Mucosa of rectum (tissue), 2 donors: ENCODE data around the gene FUNDC2.

ENCODE experiments used
- H3K27ac ChIP-seq, 2 donors: one replicate each; pipeline ENCODE4 v1.7.0; 2013; ENCODE audit warnings: inconsistent platforms in 2 of 2, low read depth in 2 of 2, low read length in 2 of 2
- H3K27me3 ChIP-seq, 2 donors: one replicate each; pipeline ENCODE4 v1.7.0; 2013; ENCODE audit warnings: low read length in 2 of 2; ENCODE audit not compliant: control insufficient read depth in 2 of 2, insufficient read depth in 2 of 2
- H3K36me3 ChIP-seq, 2 donors: one replicate each; pipeline ENCODE4 v1.7.0; 2013; ENCODE audit warnings: low read length in 2 of 2; ENCODE audit not compliant: control insufficient read depth in 2 of 2, insufficient read depth in 2 of 2
- H3K4me1 ChIP-seq, 2 donors: one replicate each; pipeline ENCODE4 v1.7.0; 2013; ENCODE audit warnings: low read length in 2 of 2, mild to moderate bottlenecking in 1 of 2; ENCODE audit not compliant: control insufficient read depth in 2 of 2, insufficient read depth in 2 of 2
- H3K4me3 ChIP-seq, 2 donors: one replicate each; pipeline ENCODE4 v1.7.0; 2013; ENCODE audit warnings: low read length in 2 of 2
- H3K9ac ChIP-seq, 2 donors: one replicate each; pipeline ENCODE4 v1.7.0; 2013; ENCODE audit warnings: low read length in 2 of 2, low read depth in 1 of 2, mild to moderate bottlenecking in 1 of 2
- H3K9me3 ChIP-seq, 2 donors: one replicate each; pipeline ENCODE4 v1.7.0; 2013; ENCODE audit warnings: low read length in 2 of 2; ENCODE audit not compliant: control insufficient read depth in 2 of 2
- donor health status: healthy.
- donor health status: Normal muscosa, but diverticular disease.

FUNDC2 gene, protein sequence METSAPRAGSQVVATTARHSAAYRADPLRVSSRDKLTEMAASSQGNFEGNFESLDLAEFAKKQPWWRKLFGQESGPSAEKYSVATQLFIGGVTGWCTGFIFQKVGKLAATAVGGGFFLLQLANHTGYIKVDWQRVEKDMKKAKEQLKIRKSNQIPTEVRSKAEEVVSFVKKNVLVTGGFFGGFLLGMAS

DNA sequence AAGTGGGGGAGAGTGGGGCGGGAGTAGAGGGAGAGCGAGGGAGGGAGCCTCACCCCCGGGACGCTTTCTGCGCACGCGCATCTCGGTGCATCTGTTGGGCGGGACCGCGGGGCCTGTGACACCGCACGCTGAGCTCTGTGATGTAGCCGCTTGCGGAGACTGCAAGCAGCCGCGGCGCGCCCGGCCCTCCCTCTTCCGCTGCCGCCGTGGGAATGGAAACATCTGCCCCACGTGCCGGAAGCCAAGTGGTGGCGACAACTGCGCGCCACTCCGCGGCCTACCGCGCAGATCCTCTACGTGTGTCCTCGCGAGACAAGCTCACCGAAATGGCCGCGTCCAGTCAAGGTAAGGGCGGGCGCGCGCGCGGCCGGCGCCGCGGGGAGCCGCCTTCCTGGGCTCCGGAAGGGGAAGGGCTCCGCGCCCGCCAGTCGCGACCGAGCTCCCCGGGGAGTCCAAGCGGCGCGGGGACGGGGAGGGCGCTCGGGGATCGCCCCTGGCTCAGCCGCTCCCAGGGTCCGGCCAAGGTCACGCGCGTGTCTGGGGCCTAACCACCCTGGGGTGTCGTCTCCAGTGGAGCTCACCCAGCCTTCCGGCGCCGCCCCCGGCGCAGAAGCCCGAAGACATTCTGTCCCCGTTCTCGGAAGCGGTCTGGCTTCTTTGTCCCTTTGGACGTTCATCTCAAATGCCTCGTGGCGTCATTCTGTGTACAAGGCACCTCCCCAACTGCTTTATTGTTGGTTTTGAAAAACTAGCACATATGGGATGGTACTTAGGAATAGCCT, at the start of gene FUNDC2:
TSS of gene FUNDC2 (plus strand) at position 118 of the 782 bp plus-strand sequence. CDS start at position 213, 95 bp downstream.
- Histone ChIP-seq H3K36me3 (no peaks in the 10 kb centered on the region), H3K27ac (peak within 1 kb of the TSS; percentile 88 to 91), H3K27me3 (no peaks in the 10 kb centered on the region), H3K4me3 (peak within 1 kb of the TSS; percentile 69 to 71), H3K4me1 (peaks cover 0 to 6% of the 10 kb centered on the region in 2 donors), H3K9ac (peak within 1 kb of the TSS; percentile 38 to 72), H3K9me3 (no peaks in the 10 kb centered on the region)

DNA sequence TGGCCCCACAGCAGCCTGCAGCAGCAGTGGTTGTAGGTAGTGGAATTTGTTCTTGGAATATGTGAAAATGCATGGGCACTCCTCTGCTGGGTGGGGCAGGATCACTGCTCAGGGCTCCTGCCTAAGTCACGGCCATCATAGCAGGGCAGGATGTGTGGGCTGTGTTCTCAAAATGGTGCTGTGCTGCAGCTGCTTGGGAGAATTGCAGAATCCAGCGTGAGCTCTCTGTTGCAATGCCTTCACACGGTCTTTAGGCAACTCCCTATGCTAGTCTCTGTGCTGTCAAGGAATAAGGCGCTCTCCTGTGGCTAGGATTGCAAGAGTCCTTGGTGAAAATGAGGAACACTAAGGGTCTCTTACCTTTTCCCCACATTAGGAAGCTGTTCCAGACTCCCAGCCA, 47.0 kb upstream of the FUNDC2 start:
- Histone ChIP-seq H3K36me3 (no peaks in the 10 kb centered on the region), H3K4me3 (no peak overlapping the region), H3K9me3 (no peaks in the 10 kb centered on the region), H3K9ac (no peak overlapping the region), H3K27ac (no peak overlapping the region), H3K4me1 (no peaks in the 10 kb centered on the region), H3K27me3 (no peaks in the 10 kb centered on the region)

DNA sequence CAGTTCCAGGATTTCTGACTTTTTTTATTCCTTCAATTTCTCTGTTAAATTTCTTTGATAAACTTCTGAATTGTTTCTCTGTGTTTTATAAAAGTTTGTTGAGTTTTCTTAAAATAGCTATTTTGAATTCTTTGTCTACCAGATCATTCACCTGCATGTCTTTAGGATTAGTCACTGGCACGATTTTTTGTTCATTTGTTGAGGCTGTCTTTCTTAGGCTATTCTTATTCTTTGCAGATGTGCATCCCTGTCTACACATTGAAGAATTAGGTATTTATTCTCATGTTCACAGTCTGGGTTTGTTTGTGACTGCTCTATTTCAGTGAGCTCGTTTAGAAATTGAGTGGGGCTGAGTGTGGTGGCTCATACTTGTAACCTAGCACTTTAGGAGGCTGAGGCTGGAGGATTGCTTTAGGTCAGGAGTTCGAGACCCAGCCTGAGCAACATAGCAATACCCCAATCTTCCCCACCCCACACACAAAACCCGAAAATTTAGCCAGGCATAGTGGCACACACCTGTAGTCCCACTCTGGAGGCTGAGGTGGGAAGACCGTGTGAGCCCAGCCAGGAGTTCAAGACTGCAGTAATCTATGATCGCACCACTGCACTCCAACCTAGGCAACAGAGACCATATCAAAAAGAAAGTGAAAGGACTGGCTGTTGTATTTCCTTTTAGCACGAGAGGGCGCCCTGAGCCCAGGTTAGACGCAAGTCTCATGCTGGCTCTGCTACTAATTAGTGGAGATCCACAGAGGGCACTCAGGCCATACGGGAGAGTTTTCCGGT, 46.1 kb upstream of the FUNDC2 start:
- Histone ChIP-seq H3K27ac (no peak overlapping the region), H3K4me3 (peak overlapping the region; percentile 65 to 82), H3K4me1 (no peaks in the 10 kb centered on the region), H3K27me3 (no peaks in the 10 kb centered on the region), H3K9ac (peak overlapping the region in 1 of 2 donors; percentile 65), H3K9me3 (no peaks in the 10 kb centered on the region), H3K36me3 (no peaks in the 10 kb centered on the region)

DNA sequence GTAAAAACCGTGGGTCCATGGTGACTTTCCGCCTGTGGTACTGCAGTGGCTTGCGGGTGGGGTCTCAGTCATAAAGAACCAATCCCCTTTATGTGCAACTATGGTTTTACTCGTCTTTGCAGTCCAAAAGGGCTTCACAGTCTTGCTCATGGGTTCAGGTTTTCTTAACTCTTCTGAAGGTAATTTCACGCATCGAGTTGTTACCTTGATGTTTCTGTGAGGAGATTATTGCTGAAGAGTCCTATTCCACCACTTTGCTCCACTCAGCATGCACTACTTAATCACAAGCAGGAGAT, 45.6 kb upstream of the FUNDC2 start:
- H3K36me3 ChIP-seq = no peaks in the 10 kb centered on the region
- H3K27me3 ChIP-seq = no peaks in the 10 kb centered on the region
- no peaks in the 10 kb centered on the region for H3K4me1 ChIP-seq
- no peaks in the 10 kb centered on the region for H3K9me3 ChIP-seq
- H3K4me3 ChIP-seq = peak overlapping the region; percentile 65 to 82
- H3K27ac ChIP-seq = no peak overlapping the region
- peak overlapping the region in 1 of 2 donors; percentile 16 for H3K9ac ChIP-seq

DNA sequence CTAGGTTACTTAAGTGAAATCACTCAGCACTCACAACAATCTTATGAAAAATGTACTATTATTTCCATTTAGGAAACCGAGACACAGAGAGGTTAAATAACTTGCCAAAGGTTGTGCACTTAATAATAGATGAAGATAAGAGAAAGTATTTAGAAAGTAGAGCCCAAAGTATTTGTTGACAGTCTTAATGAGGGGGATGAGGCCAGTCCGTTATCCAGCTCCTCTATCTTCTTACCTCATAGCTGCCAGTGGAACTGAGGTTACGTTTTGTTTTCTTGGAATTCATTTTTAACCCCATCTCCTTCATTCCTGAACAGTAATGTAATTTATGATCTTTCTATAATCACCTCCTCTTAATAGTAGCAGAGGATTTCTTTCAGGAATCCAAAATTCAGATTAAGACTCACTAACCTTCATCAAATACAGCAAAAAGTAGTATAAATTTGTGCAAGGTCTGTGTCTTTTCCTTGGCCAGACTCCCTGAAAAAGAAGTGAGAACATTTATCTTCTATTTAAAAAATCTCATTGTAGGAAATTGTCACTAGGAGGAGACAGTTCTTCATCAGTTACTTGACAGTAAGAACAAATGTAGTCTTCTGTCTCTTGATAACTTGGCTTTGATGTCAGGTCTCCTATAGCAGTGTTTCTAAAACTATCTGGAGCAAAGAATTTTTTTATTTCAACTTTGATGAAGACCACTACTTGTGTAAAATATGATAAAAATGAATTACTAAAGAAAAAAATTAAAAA, 39.6 kb upstream of the FUNDC2 start:
- Histone ChIP-seq H3K9me3 (no peaks in the 10 kb centered on the region), H3K27ac (no peak overlapping the region), H3K27me3 (no peaks in the 10 kb centered on the region), H3K4me3 (no peak overlapping the region), H3K4me1 (no peaks in the 10 kb centered on the region), H3K9ac (no peak overlapping the region), H3K36me3 (no peaks in the 10 kb centered on the region)

DNA sequence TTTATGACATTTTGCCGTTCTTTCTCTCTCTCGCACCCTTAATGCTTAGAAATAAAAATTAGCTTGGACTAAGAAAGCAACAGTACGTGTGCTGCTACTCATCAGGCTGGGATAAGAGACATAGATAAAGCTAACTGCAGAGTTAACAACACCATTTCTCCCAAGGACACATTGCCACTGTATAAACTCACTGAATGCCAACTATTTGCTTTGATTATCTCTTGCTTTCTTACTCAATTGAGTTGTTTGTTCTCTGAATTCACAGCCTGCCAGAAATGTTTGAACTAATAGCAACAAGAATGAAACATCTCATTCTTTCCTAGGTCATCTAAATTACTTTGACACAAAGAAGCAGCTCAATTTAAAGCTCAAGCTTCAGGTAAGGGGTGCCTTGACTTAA, 38.7 kb upstream of the FUNDC2 start:
- Histone ChIP-seq H3K27ac (no peak overlapping the region), H3K4me3 (no peak overlapping the region), H3K27me3 (no peaks in the 10 kb centered on the region), H3K36me3 (no peaks in the 10 kb centered on the region), H3K4me1 (no peaks in the 10 kb centered on the region), H3K9ac (no peak overlapping the region), H3K9me3 (no peaks in the 10 kb centered on the region)

DNA sequence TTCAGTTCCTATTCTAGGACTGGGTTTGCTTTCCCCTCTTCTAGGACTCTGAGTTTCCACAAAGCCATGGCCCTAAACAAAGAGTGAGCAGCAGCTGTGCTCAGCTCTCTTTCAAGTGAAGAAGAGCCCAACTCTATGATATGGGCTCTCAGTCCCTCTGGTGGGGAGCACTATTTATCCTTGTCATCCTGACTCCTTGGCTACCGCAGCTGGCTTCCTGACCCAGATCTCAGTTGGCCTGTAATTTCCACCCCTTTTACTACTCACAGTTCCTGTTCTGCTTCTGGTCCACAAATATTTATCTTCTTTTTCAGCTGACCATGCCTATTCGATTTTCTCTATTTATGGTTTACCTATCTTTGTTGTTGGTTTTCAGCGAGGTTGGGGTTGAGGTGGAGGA, 37.9 kb upstream of the FUNDC2 start:
- Histone ChIP-seq H3K4me1 (no peaks in the 10 kb centered on the region), H3K9ac (no peak overlapping the region), H3K4me3 (no peak overlapping the region), H3K9me3 (no peaks in the 10 kb centered on the region), H3K27ac (no peak overlapping the region), H3K27me3 (no peaks in the 10 kb centered on the region), H3K36me3 (no peaks in the 10 kb centered on the region)

DNA sequence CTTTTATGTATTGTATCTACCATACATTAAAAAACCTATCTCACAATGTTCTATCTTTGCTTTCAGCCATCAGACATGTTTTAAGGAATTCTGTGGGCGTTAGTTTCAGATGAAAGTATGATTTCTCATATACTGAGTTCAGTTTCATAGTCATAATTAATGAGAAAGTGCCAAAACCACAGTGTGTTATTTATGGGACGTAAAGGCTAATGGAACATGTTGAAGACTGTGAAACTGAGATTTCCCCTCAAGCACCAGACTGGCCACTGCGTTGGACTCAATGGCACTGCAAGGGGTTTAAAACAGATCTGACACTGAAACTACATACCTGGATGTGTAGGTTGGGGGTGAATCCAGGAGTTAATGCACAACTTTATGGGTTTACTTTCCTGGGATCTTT, 36.1 kb upstream of the FUNDC2 start:
- Histone ChIP-seq H3K9me3 (no peaks in the 10 kb centered on the region), H3K4me3 (no peak overlapping the region), H3K27ac (no peak overlapping the region), H3K9ac (no peak overlapping the region), H3K36me3 (no peaks in the 10 kb centered on the region), H3K4me1 (no peaks in the 10 kb centered on the region), H3K27me3 (no peaks in the 10 kb centered on the region)

DNA sequence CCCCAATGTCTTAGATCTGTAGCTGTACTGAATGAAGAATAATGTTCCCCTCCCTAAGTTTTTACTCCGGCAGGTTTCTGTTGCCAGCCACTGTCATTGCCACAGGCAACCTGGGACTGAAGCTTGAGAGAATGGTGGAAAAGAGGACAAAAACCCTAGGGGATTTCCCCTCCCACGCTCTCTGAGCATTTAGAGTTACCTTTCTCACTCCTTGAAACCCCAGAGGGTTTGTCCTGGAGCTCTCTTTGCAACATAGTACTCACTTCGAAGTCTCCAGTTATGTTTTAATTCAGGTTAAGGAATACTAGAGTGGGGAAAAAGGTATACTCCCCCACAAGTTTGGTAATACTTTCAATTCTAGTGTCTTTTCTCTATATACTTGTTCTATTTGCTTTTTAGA, 35.6 kb upstream of the FUNDC2 start:
- Histone ChIP-seq H3K27ac (no peak overlapping the region), H3K36me3 (no peaks in the 10 kb centered on the region), H3K9me3 (no peaks in the 10 kb centered on the region), H3K27me3 (no peaks in the 10 kb centered on the region), H3K4me3 (no peak overlapping the region), H3K4me1 (no peaks in the 10 kb centered on the region), H3K9ac (no peak overlapping the region)

DNA sequence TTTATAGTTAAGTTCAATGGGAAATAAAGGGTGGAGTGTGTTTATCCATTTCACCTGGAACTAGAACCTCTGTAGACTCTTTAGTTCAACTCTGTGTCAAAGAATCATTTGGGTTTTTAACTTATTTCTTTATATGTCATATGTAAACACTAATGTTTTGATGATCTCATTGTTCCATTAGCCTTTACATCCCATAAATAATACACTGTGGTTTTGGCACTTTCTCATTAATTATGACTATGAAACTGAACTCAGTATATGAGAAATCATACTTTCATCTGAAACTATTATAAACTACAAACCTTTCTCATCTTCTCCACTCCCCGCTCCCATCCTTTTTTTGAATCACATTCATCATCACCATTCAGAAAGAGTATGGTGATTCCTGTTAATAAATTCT, 35.2 kb upstream of the FUNDC2 start:
- Histone ChIP-seq H3K4me3 (no peak overlapping the region), H3K27ac (no peak overlapping the region), H3K27me3 (no peaks in the 10 kb centered on the region), H3K9me3 (no peaks in the 10 kb centered on the region), H3K4me1 (no peaks in the 10 kb centered on the region), H3K9ac (no peak overlapping the region), H3K36me3 (no peaks in the 10 kb centered on the region)
